ENCODE data around the gene CXCL6.

Gene CXCL6

GRCh38 chr4:73871511-73872310 lies 35.2 kb downstream of the CXCL6 start:
- TF ChIP-seq TCF4 (CRISPR knock-in tag; IDR thresholded peaks at IDR 0.05; ENCODE audit: borderline replicate concordance) (no peak), BACH2 (CRISPR knock-in tag; IDR thresholded peaks at IDR 0.05; ENCODE audit: borderline replicate concordance) (no peak), CREB5 (CRISPR knock-in tag; IDR thresholded peaks at IDR 0.05; ENCODE audit: low read depth) (no peak), TOX (CRISPR knock-in tag; IDR thresholded peaks at IDR 0.05; ENCODE audit: borderline replicate concordance) (no peak), ARNTL (CRISPR knock-in tag; IDR thresholded peaks at IDR 0.05; ENCODE audit: borderline replicate concordance, low read depth) (no peak), POU6F1 (CRISPR knock-in tag; IDR thresholded peaks at IDR 0.05; ENCODE audit: borderline replicate concordance, low read depth) (no peak), ZFP3 (CRISPR knock-in tag; IDR thresholded peaks at IDR 0.05) (no peak), CSDC2 (CRISPR knock-in tag; IDR thresholded peaks at IDR 0.05) (no peak), ZC3H10 (CRISPR knock-in tag; IDR thresholded peaks at IDR 0.05) (no peak), OSR1 (CRISPR knock-in tag; IDR thresholded peaks at IDR 0.05) (no peak), ESRRG (CRISPR knock-in tag; IDR thresholded peaks at IDR 0.05) (no peak), ZNF8 (CRISPR knock-in tag; IDR thresholded peaks at IDR 0.05) (no peak), GLIS3 (CRISPR knock-in tag; IDR thresholded peaks at IDR 0.05) (no peak), SNAI2 (CRISPR knock-in tag; IDR thresholded peaks at IDR 0.05) (no peak), TSHZ2 (CRISPR knock-in tag; IDR thresholded peaks at IDR 0.05) (no peak), ZFP30 (CRISPR knock-in tag; IDR thresholded peaks at IDR 0.05) (no peak), ZNF70 (CRISPR knock-in tag; IDR thresholded peaks at IDR 0.05) (no peak)
- ATAC-seq, result no peak

GRCh38 chr4:73872316-73873108 lies 36.0 kb downstream of the CXCL6 start:
- TF ChIP-seq ZC3H10 (CRISPR knock-in tag; IDR thresholded peaks at IDR 0.05) (no peak), PPARA (CRISPR knock-in tag; IDR thresholded peaks at IDR 0.05; ENCODE audit: borderline replicate concordance) (no peak), ZNF70 (CRISPR knock-in tag; IDR thresholded peaks at IDR 0.05) (no peak), TCF4 (CRISPR knock-in tag; IDR thresholded peaks at IDR 0.05; ENCODE audit: borderline replicate concordance) (no peak), CSRNP3 (CRISPR knock-in tag; IDR thresholded peaks at IDR 0.05) (no peak), ZNF565 (CRISPR knock-in tag; conservative IDR thresholded peaks at IDR 0.05; ENCODE audit: low read depth) (no peak), ZNF8 (CRISPR knock-in tag; IDR thresholded peaks at IDR 0.05) (no peak), OSR1 (CRISPR knock-in tag; IDR thresholded peaks at IDR 0.05) (no peak), CSDC2 (CRISPR knock-in tag; IDR thresholded peaks at IDR 0.05) (no peak), ESRRG (CRISPR knock-in tag; IDR thresholded peaks at IDR 0.05) (no peak), ARNTL (CRISPR knock-in tag; IDR thresholded peaks at IDR 0.05; ENCODE audit: borderline replicate concordance, low read depth) (no peak), ZFP3 (CRISPR knock-in tag; IDR thresholded peaks at IDR 0.05) (no peak), BACH2 (CRISPR knock-in tag; IDR thresholded peaks at IDR 0.05; ENCODE audit: borderline replicate concordance) (no peak), CREB5 (CRISPR knock-in tag; IDR thresholded peaks at IDR 0.05; ENCODE audit: low read depth) (no peak), SNAI2 (CRISPR knock-in tag; IDR thresholded peaks at IDR 0.05) (no peak)
- no peak for ATAC-seq
